ENCODE data around the gene L3MBTL4. TPM values are rescaled to one million over a fixed set of nuclear protein-coding genes. Genes with fewer than 3 reads are reported as not detected.

Gene L3MBTL4
- total and polyA plus RNA-seq, 10 of the 15 experiments (the other 5 are each of a cell fraction or from before 2014, with no cell fraction given): 1.3 to 8.7 (median 3.8) TPM

GRCh38 chr18:6341303-6341702, 73.4 kb downstream of the L3MBTL4 start (continued):
- no peak for TF ChIP-seq ZBTB33 (IDR thresholded peaks at IDR 0.05)
- no peak for TF ChIP-seq EP300 (IDR thresholded peaks at IDR 0.05; ENCODE audit: borderline replicate concordance in 1 of 2, control insufficient read depth in 1 of 2, low read depth in 2 of 2, low read length in 2 of 2)
- TF ChIP-seq MYC (IDR thresholded peaks at IDR 0.05; ENCODE audit: insufficient read depth, insufficient read length, insufficient replicate concordance, low read length, severe bottlenecking): no peak
- TF ChIP-seq RCOR1 (conservative IDR thresholded peaks at IDR 0.05; ENCODE audit: low read depth, low read length): no peak
- TF ChIP-seq EZH2 (IDR thresholded peaks at IDR 0.05; ENCODE audit: borderline replicate concordance, control insufficient read depth, low read depth, low read length): no peak
- TF ChIP-seq NR2C2 (IDR thresholded peaks at IDR 0.05; ENCODE audit: borderline replicate concordance, control insufficient read depth, insufficient read length, low read depth): no peak
- no peak for TF ChIP-seq POLR2A (IDR thresholded peaks at IDR 0.05; ENCODE audit: low read depth, low read length)
- no peak for TF ChIP-seq HDAC2 (IDR thresholded peaks at IDR 0.05)
- TF ChIP-seq ATF2 (IDR thresholded peaks at IDR 0.05; ENCODE audit: low read length): no peak

GRCh38 chr18:6340121-6340520, 74.6 kb downstream of the L3MBTL4 start:
- ATAC-seq (no peak), DNase-seq (ENCODE audit: low read depth, low spot score) (no peak), FAIRE-seq (no peak)
- H3K4me1 ChIP-seq (ENCODE audit: control insufficient read depth, insufficient read depth, low read length): no peaks in the 10 kb centered on the region
- H3K4me2 ChIP-seq (ENCODE audit: control insufficient read depth, insufficient read depth): no peak overlapping the region
- H3K4me3 ChIP-seq: no peak overlapping the region
- in situ Hi-C loops (cut with MboI): no loop called here
- SMC1A ChIA-PET (ENCODE audit: uncharacterized antibody, unreplicated experiment): interaction anchor here (1.0 kb wide), 1 partner anchor 13 kb away, joined by 3 read pairs; no protein-coding TSS in a partner anchor
- H4K20me1 ChIP-seq (ENCODE audit: control insufficient read depth, insufficient read depth): no peaks in the 10 kb centered on the region
- H2AFZ ChIP-seq (ENCODE audit: control insufficient read depth, low read depth, low read length): no peak overlapping the region
- H3K9ac ChIP-seq (ENCODE audit: control insufficient read depth, insufficient read depth, low read length): no peak overlapping the region
- CTCF ChIA-PET: interaction anchor here (0.7 kb wide), 1 partner anchor 392 kb away, joined by 3 read pairs; no protein-coding TSS in a partner anchor
- no peaks in the 10 kb centered on the region for H3K36me3 ChIP-seq (ENCODE audit: control insufficient read depth in 2 of 2, insufficient read depth in 2 of 2, low read length in 1 of 2)
- no peaks in the 10 kb centered on the region for H3K79me2 ChIP-seq (ENCODE audit: control insufficient read depth, insufficient read depth, low read length)
- H3K27ac ChIP-seq (ENCODE audit: control insufficient read depth, insufficient read depth): no peak overlapping the region
- TF ChIP-seq FOXK2 (IDR thresholded peaks at IDR 0.05) (no peak), PKNOX1 (IDR thresholded peaks at IDR 0.05) (no peak), ATF3 (IDR thresholded peaks at IDR 0.05; ENCODE audit: borderline replicate concordance, extremely low read depth, low read depth, low read length) (no peak), SUPT20H (IDR thresholded peaks at IDR 0.05; ENCODE audit: borderline replicate concordance, control insufficient read depth, low read depth, low read length) (no peak), ETV6 (conservative IDR thresholded peaks at IDR 0.05 in 1 of 2, IDR thresholded peaks at IDR 0.05 in 1 of 2; ENCODE audit: borderline replicate concordance in 1 of 2, low read depth in 1 of 2) (no peak)
- POLR2A ChIA-PET: no interaction called here
- intact Hi-C loops (cut with micrococcal nuclease; ENCODE audit: unreplicated experiment): no loop called here
- no TSS peak for BruUV-seq (replicated peaks)
- peaks cover 9% of the 10 kb centered on the region for H3K9me3 ChIP-seq (replicated peaks; ENCODE audit: control insufficient read depth, insufficient read depth, low read length)
- WGBS (ENCODE audit: insufficient coverage, insufficient replicate concordance, low lambda C conversion rate, missing lambda C conversion rate): 0% methylated on average over 1 of the region's 1 CpG
- RAD21 ChIA-PET (ENCODE audit: unreplicated experiment): no interaction called here
- H3K27me3 ChIP-seq (replicated peaks in 1 of 2; ENCODE audit: control insufficient read depth in 2 of 2, insufficient read depth in 2 of 2, low read length in 1 of 2): no peaks in the 10 kb centered on the region
